Neural cell (in vitro differentiated cells): ENCODE measurements around the gene KCNAB2.

ENCODE experiments used
- CTCF ChIP-seq: fragments of 450-650 bp; IDR thresholded peaks from 2 replicates; pipeline ENCODE4 v1.5.1; 2014; ENCODE audit warnings: antibody characterized with exemption, mild to moderate bottlenecking, moderate library complexity; ENCODE audit not compliant: poor library complexity, severe bottlenecking
- EP300 ChIP-seq: fragments of 450-650 bp; conservative IDR thresholded peaks from 2 replicates; pipeline ENCODE4 v1.6.1; 2014; ENCODE audit warnings: antibody characterized with exemption, mild to moderate bottlenecking, moderate library complexity; ENCODE audit not compliant: poor library complexity, severe bottlenecking
- EZH2 ChIP-seq: fragments of 200-600, 300-800 bp; shearing (Covaris generic), sonication (generic); IDR thresholded peaks from 2 replicates; pipeline ENCODE4 v1.6.1; 2014; ENCODE audit warnings: antibody characterized with exemption, low read length, borderline replicate concordance, mild to moderate bottlenecking; ENCODE audit not compliant: insufficient read depth, poor library complexity, severe bottlenecking
- MXI1 ChIP-seq: fragments of 450-650 bp; conservative IDR thresholded peaks from 2 replicates; pipeline ENCODE4 v1.6.1; 2014; ENCODE audit warnings: antibody characterized with exemption, mild to moderate bottlenecking; ENCODE audit not compliant: poor library complexity, severe bottlenecking
- RAD21 ChIP-seq: fragments of 450-650 bp; conservative IDR thresholded peaks from 2 replicates; pipeline ENCODE4 v1.6.1; 2014; ENCODE audit warnings: antibody characterized with exemption, mild to moderate bottlenecking, moderate library complexity
- SMC3 ChIP-seq: fragments of 450-650 bp; conservative IDR thresholded peaks from 2 replicates; pipeline ENCODE4 v1.6.1; 2014; ENCODE audit warnings: antibody characterized with exemption, mild to moderate bottlenecking, moderate library complexity; ENCODE audit not compliant: poor library complexity

GRCh38 chr1:6075748-6076147 is 30.1 kb downstream of the KCNAB2 start:
- TF ChIP-seq RAD21 (no peak), EP300 (no peak), CTCF (no peak), EZH2 (no peak), MXI1 (no peak), SMC3 (no peak)
